Spleen (tissue), 11 donors: ENCODE measurements around the gene REXO4. TPM values are rescaled to one million over a fixed set of nuclear protein-coding genes. Genes with fewer than 3 reads are reported as not detected.

ENCODE experiments used
- DNase-seq: peaks from one replicate; pipeline ENCODE4 v3.0.0-alpha.2; 2020
- H3K27ac ChIP-seq, 8 donors: fragments of 200-600 bp; sonication (generic) in 7 of 8; 1 replicate in 4 of 8; 2 replicates in 4 of 8; pipeline versions ENCODE4 v1.5.0 to v1.8.0; 2016 to 2021; ENCODE audit warnings: inconsistent platforms in 4 of 8, mild to moderate bottlenecking in 4 of 8, moderate library complexity in 1 of 8
- H3K27me3 ChIP-seq, 7 donors: fragments of 200-600 bp; sonication (generic) in 6 of 7; replicated peaks in 1 of 7; 1 replicate in 4 of 7; 2 replicates in 3 of 7; pipeline versions ENCODE4 v1.5.0 to v1.8.0; 2016 to 2021; ENCODE audit warnings: inconsistent platforms in 3 of 7, mild to moderate bottlenecking in 1 of 7
- H3K36me3 ChIP-seq, 6 donors: fragments of 200-600 bp; sonication (generic) in 5 of 6; 1 replicate in 4 of 6; 2 replicates in 2 of 6; pipeline versions ENCODE4 v1.5.0 to v1.8.0; 2016 to 2021; ENCODE audit warnings: inconsistent platforms in 2 of 6
- H3K4me1 ChIP-seq, 6 donors: fragments of 200-600 bp; sonication (generic) in 5 of 6; 1 replicate in 3 of 6; 2 replicates in 3 of 6; pipeline versions ENCODE4 v1.5.0 to v1.8.0; 2016 to 2021; ENCODE audit warnings: inconsistent platforms in 3 of 6
- H3K4me3 ChIP-seq, 8 donors: fragments of 200-600 bp; sonication (generic) in 7 of 8; 1 replicate in 4 of 8; 2 replicates in 4 of 8; pipeline versions ENCODE4 v1.5.0 to v1.8.0; 2016 to 2021; ENCODE audit warnings: inconsistent platforms in 4 of 8, mild to moderate bottlenecking in 4 of 8, moderate library complexity in 2 of 8
- H3K9me3 ChIP-seq, 8 donors: fragments of 200-600 bp; sonication (generic) in 7 of 8; 1 replicate in 4 of 8; 2 replicates in 4 of 8; pipeline versions ENCODE4 v1.5.0 to v1.8.0; 2016 to 2021; ENCODE audit warnings: inconsistent platforms in 4 of 8
- CTCF ChIP-seq, 11 experiments: fragments of 200-600 bp in 7 of 11; fragments of 450-650 bp in 4 of 11; sonication (generic) in 4 of 11; IDR thresholded peaks in 8 of 11; conservative IDR thresholded peaks in 3 of 11; 1 replicate in 7 of 11; 2 replicates in 4 of 11; pipeline versions ENCODE4 v1.4.0 to v1.8.0; 2016 to 2021; ENCODE audit warnings: antibody characterized with exemption in 11 of 11, inconsistent platforms in 4 of 11, mild to moderate bottlenecking in 1 of 11
- POLR2A ChIP-seq, 3 donors: fragments of 450-650 bp; IDR thresholded peaks; one replicate each; pipeline ENCODE4 v1.5.1; 2017; ENCODE audit warnings: antibody characterized with exemption in 3 of 3, mild to moderate bottlenecking in 1 of 3
- POLR2AphosphoS5 ChIP-seq, 3 donors: sonication (generic); formaldehyde crosslinking; IDR thresholded peaks; one replicate each; pipeline ENCODE4 v1.5.1; 2017; ENCODE audit warnings: antibody characterized with exemption in 3 of 3
- WGBS, 5 donors: extraction: QIAGEN DNeasy Blood & Tissue Kit in 3 of 5; methylation state at CpG; one replicate each; pipeline versions ENCODE4 v1.1.5 to v1.1.7; 2013 to 2018; 5-methylcytosine and 5-hydroxymethylcytosine counted together
- intact Hi-C: fragments of 100-400 bp; cut with DNase I; formaldehyde crosslinking; loops from one replicate; pipeline ENCODE4 v1.15.0; 2023; ENCODE audit warnings: low total_unique reads
- polyA plus RNA-seq, 3 donors: library from polyadenylated mRNA; stranded (reverse); fragments of 200-250 nt; gene quantifications; one replicate each; pipeline ENCODE4 v1.2.1, GENCODE V29; 2013
- total RNA-seq, 7 donors: library from RNA; depleted of rRNA in 3 of 7; stranded (reverse); fragments of >200 nt in 3 of 7; fragmentation: NEBNext Ultra II Directional in 4 of 7; extraction: Animal tissue kit (Norgen Biotek cat#: 25700) in 4 of 7; gene quantifications; one replicate each; pipeline versions ENCODE4 v1.1.0 to v1.2.1, GENCODE V29; 2016 to 2021
- donor health status: healthy with polysubstance abuse.
- donor health status: DM: no; HTN: no; CAD: no; lungs with moderate emphysema.
- donor health status: DM: no; HTN: no; CAD: no.
- donor health status: Bipolar disorder and iron deficiency.
- donor health status: healthy.
- donor health status: DM: no; HTN: no; CAD: no.
- donor health status: DM: yes; HTN: yes; CAD: no.

REXO4 gene
- total and polyA plus RNA-seq, 10 donors, result 20.0 to 25.8 (median 22.6) TPM

- H3K4me3 ChIP-seq, result peak within 1 kb of the TSS; percentile 56 to 99 (median 92)
- H3K36me3 ChIP-seq, result peaks cover 0 to 26% (median 5%) of the 10 kb centered on the region in 6 donors
- DNase-seq, result peak; percentile 100
- intact Hi-C loops, result no loop called here
- peak within 1 kb of the TSS; percentile 97 to 99 (median 99) for H3K27ac ChIP-seq
- H3K27me3 ChIP-seq, result no peaks in the 10 kb centered on the region
- no peaks in the 10 kb centered on the region for H3K9me3 ChIP-seq
- peak in 2 of 3 donors; percentile 22 to 65 for TF ChIP-seq POLR2A (IDR thresholded peaks at IDR 0.05)
- TF ChIP-seq CTCF (IDR thresholded peaks at IDR 0.05 in 8 of 11, conservative IDR thresholded peaks at IDR 0.05 in 3 of 11), result peak in 6 of 11 experiments; percentile 5 to 53 (median 34)
- peak; percentile 81 to 90 (median 89) for TF ChIP-seq POLR2AphosphoS5 (IDR thresholded peaks at IDR 0.05)
- H3K4me1 ChIP-seq, result peaks cover 36 to 64% (median 50%) of the 10 kb centered on the region in 6 donors
- WGBS, 5 donors, result 0 to 5% (median 1%) methylated on average over 8 to 120 of the region's 120 CpGs
These were observed 41.8 kb downstream of the REXO4 start, which contains the start of the genes STKLD1 and SURF4 for GRCh38 chr9:133375724-133376654. Gene STKLD1, plus strand, starts transcription at chr9:133376366. Its CDS starts 108 bp downstream, at chr9:133376474. Gene SURF4, minus strand, starts transcription at chr9:133376060. Its CDS starts 91 bp downstream, at chr9:133375969.

GRCh38 chr9:133375116-133375723 lies 42.6 kb downstream of the REXO4 start:
- intact Hi-C loops, result no loop called here
- H3K27me3 ChIP-seq, result no peaks in the 10 kb centered on the region
- peak overlapping the region; percentile 97 to 99 (median 99) for H3K27ac ChIP-seq
- no peak for DNase-seq
- H3K36me3 ChIP-seq, result peaks cover 0 to 33% (median 5%) of the 10 kb centered on the region in 6 donors
- WGBS, 5 donors, result 0 to 1% (median 0%) methylated on average over 6 to 39 of the region's 39 CpGs
- no peaks in the 10 kb centered on the region for H3K9me3 ChIP-seq
- TF ChIP-seq POLR2A (IDR thresholded peaks at IDR 0.05) (no peak), POLR2AphosphoS5 (IDR thresholded peaks at IDR 0.05) (no peak), CTCF (IDR thresholded peaks at IDR 0.05 in 8 of 11, conservative IDR thresholded peaks at IDR 0.05 in 3 of 11) (no peak)
- H3K4me3 ChIP-seq, result peak overlapping the region; percentile 56 to 99 (median 92)
- H3K4me1 ChIP-seq, result peaks cover 42 to 72% (median 58%) of the 10 kb centered on the region in 6 donors

- 10 to 18% (median 13%) methylated on average over 12 of the region's 12 CpGs for WGBS, 5 donors
- H3K4me1 ChIP-seq, result peaks cover 47 to 77% (median 63%) of the 10 kb centered on the region in 6 donors
These were observed 43.1 kb downstream of the REXO4 start for GRCh38 chr9:133374612-133375115.

More at GRCh38 chr9:133374612-133375115, 43.1 kb downstream of the REXO4 start:
- Histone ChIP-seq H3K9me3 (no peaks in the 10 kb centered on the region), H3K27ac (peak overlapping the region in 7 of 8 donors; percentile 97 to 99 (median 99)), H3K36me3 (peaks cover 0 to 39% (median 5%) of the 10 kb centered on the region in 6 donors), H3K4me3 (peak overlapping the region; percentile 56 to 99 (median 92)), H3K27me3 (no peaks in the 10 kb centered on the region)
- DNase-seq, result no peak
- TF ChIP-seq POLR2A (IDR thresholded peaks at IDR 0.05) (no peak), CTCF (IDR thresholded peaks at IDR 0.05 in 8 of 11, conservative IDR thresholded peaks at IDR 0.05 in 3 of 11) (no peak), POLR2AphosphoS5 (IDR thresholded peaks at IDR 0.05) (no peak)
- intact Hi-C loops, result no loop called here
